GM12864 (cell line): ENCODE results near the gene SMIM31.

Experiments
- DNase-seq: peaks from one replicate; pipeline ENCODE4 v3.0.0-alpha.2; 2011; ENCODE audit warnings: low read depth
- H3K4me3 ChIP-seq: 2 replicates; pipeline ENCODE4 v1.5.1; 2011; ENCODE audit warnings: mild to moderate bottlenecking, low read depth, low read length, control low read depth
- CTCF ChIP-seq: IDR thresholded peaks from 2 replicates; pipeline ENCODE4 v1.5.1; 2011; ENCODE audit warnings: low read depth, mild to moderate bottlenecking, moderate library complexity, low read length, control low read depth, inconsistent platforms; ENCODE audit errors: missing control alignments

Gene SMIM31

GRCh38 chr4:164753873-164754488, at the start of gene SMIM31:
SMIM31 (plus strand) TSS chr4:164754131; CDS start chr4:164770444, 16,313 bp downstream.
- no peak within 1 kb of the TSS for H3K4me3 ChIP-seq
- TF ChIP-seq CTCF: no peak
- no peak for DNase-seq

GRCh38 chr4:164706675-164707074, 47.3 kb upstream of the SMIM31 start:
- no peak for DNase-seq
- TF ChIP-seq CTCF: no peak

GRCh38 chr4:164716901-164717300, 37.0 kb upstream of the SMIM31 start:
- DNase-seq: no peak
- TF ChIP-seq CTCF: peak; percentile 42
- no peak overlapping the region for H3K4me3 ChIP-seq

More at GRCh38 chr4:164706675-164707074, 47.3 kb upstream of the SMIM31 start:
- no peak overlapping the region for H3K4me3 ChIP-seq

GRCh38 chr4:164718827-164719226, 35.1 kb upstream of the SMIM31 start:
- no peak for DNase-seq
- H3K4me3 ChIP-seq: no peak overlapping the region
- TF ChIP-seq CTCF: no peak

GRCh38 chr4:164725066-164725465, 28.9 kb upstream of the SMIM31 start:
- DNase-seq: no peak
- H3K4me3 ChIP-seq: no peak overlapping the region
- TF ChIP-seq CTCF: no peak

- TF ChIP-seq CTCF: no peak
- no peak overlapping the region for H3K4me3 ChIP-seq
- no peak for DNase-seq
Observed at GRCh38 chr4:164730705-164731393, 23.1 kb upstream of the SMIM31 start.
